Upper lobe of right lung (tissue), 1 donor: Measurements from ENCODE around the gene PRKN. TPM values are rescaled to one million over a fixed set of nuclear protein-coding genes. Genes with fewer than 3 reads are reported as not detected.

ENCODE experiments used
- ATAC-seq: fragments of 200-7000 bp; cut with Tn5 transposase; one replicate; pipeline ENCODE4 v1.9.1; 2020; ENCODE audit warnings: mild to moderate bottlenecking, moderate library complexity
- DNase-seq: peaks from one replicate; pipeline ENCODE4 v3.0.0-alpha.2; 2020
- H3K27ac ChIP-seq: fragments of 200-600 bp; one replicate; pipeline ENCODE4 v1.8.0; 2022
- H3K27me3 ChIP-seq: fragments of 200-600 bp; one replicate; pipeline ENCODE4 v1.8.0; 2022; ENCODE audit warnings: mild to moderate bottlenecking
- H3K36me3 ChIP-seq: fragments of 200-600 bp; one replicate; pipeline ENCODE4 v1.8.0; 2022
- H3K4me1 ChIP-seq: fragments of 200-600 bp; one replicate; pipeline ENCODE4 v1.8.0; 2022
- H3K4me3 ChIP-seq: fragments of 200-600 bp; one replicate; pipeline ENCODE4 v1.8.0; 2022; ENCODE audit warnings: mild to moderate bottlenecking
- H3K9me3 ChIP-seq: fragments of 200-600 bp; one replicate; pipeline ENCODE4 v1.8.0; 2022
- intact Hi-C: fragments of 100-400 bp; cut with DNase I; formaldehyde crosslinking; loops from one replicate; pipeline ENCODE4 v1.11.0; 2022
- total RNA-seq: library from RNA; stranded (reverse); fragmentation: NEBNext Ultra II Directional; extraction: Animal tissue kit (Norgen Biotek cat#: 25700); gene quantifications from one replicate; pipeline ENCODE4 v1.2.1, GENCODE V29; 2021
- TF ChIP-seq, protein P1 (sequence below): fragments of 200-600 bp; IDR thresholded peaks from one replicate; pipeline ENCODE4 v1.8.0; 2022; ENCODE audit warnings: antibody characterized with exemption
- donor health status: DM: no; HTN: yes; CAD: no; lungs with severe emphysema.

Gene PRKN
- total RNA-seq, 1 donor from 2014 or later = 2.7 TPM

DNA sequence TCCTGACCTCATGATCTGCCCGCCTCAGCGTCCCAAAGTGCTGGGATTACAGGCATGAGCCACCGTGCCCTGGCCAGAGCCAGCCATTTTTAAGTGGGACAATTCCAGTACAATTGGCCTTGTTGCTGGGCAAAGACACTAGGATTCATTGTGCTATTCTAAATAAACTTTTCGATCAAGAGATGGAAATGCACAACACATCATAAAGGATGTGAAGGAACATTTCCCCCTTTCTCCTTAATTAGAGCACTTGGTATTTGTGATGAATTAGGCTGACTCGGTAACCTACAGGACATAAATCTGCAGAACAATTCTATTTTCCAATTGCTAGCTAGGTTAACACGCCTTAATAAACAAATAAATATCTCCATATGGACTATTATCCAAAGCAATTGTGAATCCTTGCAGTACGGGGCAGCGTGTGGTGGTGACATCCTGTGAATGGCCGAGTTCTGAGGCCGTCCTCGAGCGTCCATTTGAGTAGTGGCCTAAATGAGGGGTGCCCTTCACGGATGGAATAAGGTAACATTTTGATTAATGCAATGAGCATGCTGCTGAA, 1047.5 kb downstream of the PRKN start:
- H3K36me3 ChIP-seq = no peaks in the 10 kb centered on the region
- DNase-seq (no peak), ATAC-seq (no peak)
- TF ChIP-seq, protein P1, sequence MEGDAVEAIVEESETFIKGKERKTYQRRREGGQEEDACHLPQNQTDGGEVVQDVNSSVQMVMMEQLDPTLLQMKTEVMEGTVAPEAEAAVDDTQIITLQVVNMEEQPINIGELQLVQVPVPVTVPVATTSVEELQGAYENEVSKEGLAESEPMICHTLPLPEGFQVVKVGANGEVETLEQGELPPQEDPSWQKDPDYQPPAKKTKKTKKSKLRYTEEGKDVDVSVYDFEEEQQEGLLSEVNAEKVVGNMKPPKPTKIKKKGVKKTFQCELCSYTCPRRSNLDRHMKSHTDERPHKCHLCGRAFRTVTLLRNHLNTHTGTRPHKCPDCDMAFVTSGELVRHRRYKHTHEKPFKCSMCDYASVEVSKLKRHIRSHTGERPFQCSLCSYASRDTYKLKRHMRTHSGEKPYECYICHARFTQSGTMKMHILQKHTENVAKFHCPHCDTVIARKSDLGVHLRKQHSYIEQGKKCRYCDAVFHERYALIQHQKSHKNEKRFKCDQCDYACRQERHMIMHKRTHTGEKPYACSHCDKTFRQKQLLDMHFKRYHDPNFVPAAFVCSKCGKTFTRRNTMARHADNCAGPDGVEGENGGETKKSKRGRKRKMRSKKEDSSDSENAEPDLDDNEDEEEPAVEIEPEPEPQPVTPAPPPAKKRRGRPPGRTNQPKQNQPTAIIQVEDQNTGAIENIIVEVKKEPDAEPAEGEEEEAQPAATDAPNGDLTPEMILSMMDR = no peak
- intact Hi-C loops = no loop called here
- no peak overlapping the region for H3K4me3 ChIP-seq
- H3K27me3 ChIP-seq = no peaks in the 10 kb centered on the region
- no peaks in the 10 kb centered on the region for H3K9me3 ChIP-seq
- no peak overlapping the region for H3K27ac ChIP-seq
- no peaks in the 10 kb centered on the region for H3K4me1 ChIP-seq

DNA sequence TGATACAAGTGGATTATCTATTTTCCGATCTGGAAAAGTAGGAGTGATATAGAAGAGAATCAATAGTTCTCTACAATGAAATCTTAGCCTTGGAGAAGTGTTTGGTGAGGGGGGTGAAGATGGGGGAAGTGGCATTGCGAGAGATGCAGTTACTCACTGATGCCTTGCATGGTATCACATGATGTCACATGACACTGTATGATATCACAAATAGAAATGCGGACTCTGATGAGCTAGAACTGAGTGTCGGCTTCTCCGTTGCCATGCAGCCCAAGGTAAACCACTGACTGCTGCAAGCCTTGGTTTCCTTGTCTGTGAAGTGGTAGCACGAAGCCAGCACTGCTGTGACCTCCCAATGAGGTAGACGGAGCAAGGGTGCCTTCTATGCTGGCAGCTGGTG, 1050.4 kb downstream of the PRKN start:
- Histone ChIP-seq H3K27me3 (no peaks in the 10 kb centered on the region), H3K4me3 (no peak overlapping the region), H3K4me1 (no peaks in the 10 kb centered on the region), H3K36me3 (no peaks in the 10 kb centered on the region), H3K9me3 (no peaks in the 10 kb centered on the region), H3K27ac (no peak overlapping the region)
- TF ChIP-seq, protein P1 = no peak
- DNase-seq = no peak
- ATAC-seq = no peak
- intact Hi-C loops = no loop called here

DNA sequence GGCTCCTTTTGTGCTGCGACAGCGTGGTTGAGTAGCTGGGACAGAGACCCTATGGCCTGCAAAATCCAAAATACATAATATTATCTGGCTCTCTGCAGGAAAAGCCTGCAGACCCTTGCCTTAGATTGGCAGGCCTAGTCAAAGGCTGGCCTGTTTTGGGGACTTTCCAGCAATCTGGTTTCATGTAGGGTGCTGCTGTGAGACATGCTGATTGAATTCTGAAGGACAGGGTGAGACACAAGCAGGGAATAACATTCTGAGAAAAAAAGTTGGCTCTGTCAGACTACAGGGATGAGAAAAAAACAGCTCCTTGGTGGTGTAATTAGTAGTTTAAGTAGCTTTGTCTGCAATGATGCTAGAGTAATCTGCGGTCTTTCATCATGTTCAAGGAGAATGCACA, 1051.0 kb downstream of the PRKN start:
- no peaks in the 10 kb centered on the region for H3K36me3 ChIP-seq
- no peaks in the 10 kb centered on the region for H3K9me3 ChIP-seq
- no peak for DNase-seq
- no peak overlapping the region for H3K27ac ChIP-seq
- TF ChIP-seq, protein P1 = no peak
- H3K4me3 ChIP-seq = no peak overlapping the region
- no peaks in the 10 kb centered on the region for H3K4me1 ChIP-seq
- ATAC-seq = no peak
- intact Hi-C loops = no loop called here
- no peaks in the 10 kb centered on the region for H3K27me3 ChIP-seq

DNA sequence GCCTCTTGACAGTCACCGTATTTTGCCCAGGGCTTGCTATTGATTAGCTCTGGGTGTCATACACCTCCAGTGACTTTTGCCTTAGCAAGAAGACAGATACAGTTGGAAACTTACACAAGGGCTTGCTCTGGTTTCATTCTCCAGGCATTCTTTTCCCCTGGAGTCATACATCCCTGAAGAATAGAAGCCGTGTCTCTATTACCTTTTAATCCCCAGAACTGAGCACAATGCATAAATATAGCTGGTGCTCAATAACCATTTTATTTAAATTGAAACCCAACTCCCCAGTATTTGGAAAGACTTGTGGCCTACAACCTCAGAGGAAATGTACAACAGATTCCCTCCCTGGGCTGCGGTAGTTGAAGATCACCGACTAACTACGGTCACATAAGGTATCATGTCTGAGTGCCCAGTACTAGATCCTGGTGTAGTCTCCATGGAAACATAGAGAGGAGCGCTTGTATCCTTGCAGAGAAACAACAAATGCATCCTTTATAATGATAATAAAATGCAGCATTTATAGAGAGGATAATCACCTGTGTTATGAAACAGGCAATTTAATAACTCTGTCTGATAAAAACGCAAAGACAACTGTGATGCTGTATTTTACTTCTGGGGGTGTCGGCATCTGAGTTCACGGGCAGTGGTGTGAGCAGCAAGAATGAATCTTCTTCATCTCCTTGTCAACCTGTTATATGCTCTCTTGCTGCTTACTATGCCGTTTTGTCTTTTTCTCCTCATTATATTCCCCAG, 1052.5 kb downstream of the PRKN start:
- Histone ChIP-seq H3K4me1 (no peaks in the 10 kb centered on the region), H3K27me3 (no peaks in the 10 kb centered on the region), H3K4me3 (no peak overlapping the region), H3K27ac (no peak overlapping the region), H3K9me3 (no peaks in the 10 kb centered on the region), H3K36me3 (no peaks in the 10 kb centered on the region)
- no peak for ATAC-seq
- intact Hi-C loops = no loop called here
- TF ChIP-seq, protein P1 = no peak
- DNase-seq = no peak

DNA sequence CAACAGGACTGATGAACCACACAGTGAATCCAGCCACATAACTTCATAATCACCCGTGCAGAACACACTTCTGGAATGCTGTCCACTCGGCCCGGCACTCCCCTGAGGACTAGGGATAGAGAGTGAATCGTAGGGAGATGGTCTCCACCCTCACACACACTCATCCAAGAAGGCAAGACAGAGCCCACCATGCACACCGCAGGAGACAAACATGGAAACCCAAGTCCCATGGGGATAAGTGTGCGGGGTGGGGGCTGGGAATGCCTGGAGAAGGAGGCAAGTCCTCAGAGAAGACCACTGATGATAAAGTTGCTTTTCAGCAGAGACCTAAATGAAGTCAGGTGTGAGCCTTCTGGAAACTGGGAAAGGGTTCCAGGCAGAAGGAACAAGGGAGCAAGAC, 1054.5 kb downstream of the PRKN start:
- Histone ChIP-seq H3K9me3 (no peaks in the 10 kb centered on the region), H3K4me1 (no peaks in the 10 kb centered on the region), H3K36me3 (no peaks in the 10 kb centered on the region), H3K4me3 (no peak overlapping the region), H3K27me3 (no peaks in the 10 kb centered on the region), H3K27ac (no peak overlapping the region)
- intact Hi-C loops = no loop called here
- TF ChIP-seq, protein P1 = no peak
- no peak for ATAC-seq
- no peak for DNase-seq
